Activated naive CD8-positive, alpha-beta T cell treated with anti-CD3 and anti-CD28 coated beads, Interleukin-2, amount 10 ng/mL, durations not matched to agents 7 days and 5 days (primary cell): ENCODE data around the gene TRUB1. TPM values are rescaled to one million over a fixed set of nuclear protein-coding genes. Genes with fewer than 3 reads are reported as not detected.
A peak's percentile ranks its signal among the peaks of the same experiment; 100 is the strongest.
"Not testable (repeated sequence)": the region's sequence is repeated elsewhere in the genome, so short reads cannot be mapped to it uniquely, and the experiment has no call there.

Experiments
- ATAC-seq: fragments of 150-1000 bp; cut with Tn5 transposase; one replicate; pipeline ENCODE4 v1.10.0; 2021; ENCODE audit warnings: low read depth, moderate library complexity
- POLR2A ChIA-PET: fragments of 350-600 bp; sonication (Branson Sonifier 250); formaldehyde crosslinking; loops from one replicate; lab custom pipeline; 2021; ENCODE audit warnings: antibody characterized with exemption; lab: Charles Lee
- DNase-seq: peaks from one replicate; pipeline ENCODE4 v3.0.0; 2021
- H3K27ac Mint-ChIP-seq: one replicate; pipeline ENCODE4 v1.8.0; 2022; ENCODE audit warnings: mild to moderate bottlenecking, mixed read lengths
- H3K27me3 Mint-ChIP-seq: one replicate; pipeline ENCODE4 v1.8.0; 2022; ENCODE audit warnings: mild to moderate bottlenecking, moderate library complexity, mixed read lengths
- H3K36me3 Mint-ChIP-seq: one replicate; pipeline ENCODE4 v1.8.0; 2021; ENCODE audit warnings: mild to moderate bottlenecking, mixed read lengths
- H3K4me1 Mint-ChIP-seq: one replicate; pipeline ENCODE4 v1.8.0; 2021; ENCODE audit warnings: mixed read lengths
- H3K4me3 Mint-ChIP-seq: one replicate; pipeline ENCODE4 v1.8.0; 2022; ENCODE audit warnings: mild to moderate bottlenecking, moderate library complexity, mixed read lengths
- H3K9me3 Mint-ChIP-seq: one replicate; pipeline ENCODE4 v1.8.0; 2021; ENCODE audit warnings: mixed read lengths
- total RNA-seq, 2 experiments: library from RNA; stranded (reverse); gene quantifications; one replicate each; pipeline ENCODE4 v1.2.3, GENCODE V29; 2021

Gene TRUB1
- total RNA-seq, 2 experiments from 2014 or later: 12.3 to 14.4 TPM

DNA sequence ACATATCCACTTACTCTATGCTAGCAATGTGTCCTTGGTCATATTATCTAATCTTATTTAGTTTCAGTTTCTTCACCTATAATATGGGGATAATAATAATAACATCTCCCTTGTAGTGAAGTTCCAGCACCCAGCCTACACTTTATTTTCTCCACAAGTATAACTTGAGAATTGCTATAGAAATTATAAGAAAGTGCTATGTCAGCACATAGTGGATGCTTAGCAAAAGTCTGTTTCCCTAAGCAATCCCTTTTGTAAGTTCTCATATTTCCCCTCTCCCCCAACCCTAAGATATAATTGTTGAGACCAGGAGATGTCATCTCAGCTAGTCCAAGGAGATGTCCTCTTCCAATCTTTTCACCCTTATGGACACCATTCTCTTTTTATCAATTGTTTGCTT lies 5.8 kb upstream of the TRUB1 start:
- Mint-ChIP-seq H3K9me3 (peaks cover 2% of the 10 kb centered on the region), H3K4me3 (no peak overlapping the region), H3K4me1 (peaks cover 2% of the 10 kb centered on the region), H3K27ac (no peak overlapping the region), H3K27me3 (peaks cover 3% of the 10 kb centered on the region), H3K36me3 (no peaks in the 10 kb centered on the region)
- POLR2A ChIA-PET: interaction anchor here (0.6 kb wide), 1 partner anchor 789 kb away, joined by 3 read pairs; no protein-coding TSS in a partner anchor
- ATAC-seq (no peak), DNase-seq (no peak)

GRCh38 chr10:114932945-114933344 lies 5.0 kb upstream of the TRUB1 start:
- no peak for DNase-seq
- peaks cover 3% of the 10 kb centered on the region for H3K27me3 Mint-ChIP-seq
- peaks cover 2% of the 10 kb centered on the region for H3K4me1 Mint-ChIP-seq
- ATAC-seq: no peak
- no peaks in the 10 kb centered on the region for H3K36me3 Mint-ChIP-seq
- peaks cover 2% of the 10 kb centered on the region for H3K9me3 Mint-ChIP-seq
- POLR2A ChIA-PET: interaction anchor here (0.6 kb wide), 1 partner anchor 790 kb away, joined by 3 read pairs; no protein-coding TSS in a partner anchor
- no peak overlapping the region for H3K27ac Mint-ChIP-seq
- no peak overlapping the region for H3K4me3 Mint-ChIP-seq

- POLR2A ChIA-PET: no interaction called here
- Mint-ChIP-seq H3K9me3 (peaks cover 2% of the 10 kb centered on the region), H3K36me3 (no peaks in the 10 kb centered on the region), H3K4me3 (no peak overlapping the region), H3K27ac (no peak overlapping the region), H3K4me1 (peaks cover 2% of the 10 kb centered on the region), H3K27me3 (peaks cover 3% of the 10 kb centered on the region)
- DNase-seq (no peak), ATAC-seq (no peak)
These were observed 4.4 kb upstream of the TRUB1 start for GRCh38 chr10:114933588-114933987.

- H3K4me3 Mint-ChIP-seq, ATAC-seq, H3K9me3 Mint-ChIP-seq, POLR2A ChIA-PET, H3K27ac Mint-ChIP-seq, H3K36me3 Mint-ChIP-seq, DNase-seq, H3K4me1 Mint-ChIP-seq, H3K27me3 Mint-ChIP-seq: not testable (repeated sequence)
These were observed 4.0 kb upstream of the TRUB1 start for GRCh38 chr10:114933995-114934394.

GRCh38 chr10:114938856-114939193 lies 830 bp downstream of the TRUB1 start:
- H3K36me3 Mint-ChIP-seq: peaks cover 6% of the 10 kb centered on the region
- H3K27ac Mint-ChIP-seq: peak overlapping the region; percentile 91
- POLR2A ChIA-PET: no interaction called here
- ATAC-seq: no peak
- H3K27me3 Mint-ChIP-seq: no peaks in the 10 kb centered on the region
- H3K9me3 Mint-ChIP-seq: no peaks in the 10 kb centered on the region
- H3K4me1 Mint-ChIP-seq: peaks cover 17% of the 10 kb centered on the region
- DNase-seq: no peak
- peak overlapping the region; percentile 88 for H3K4me3 Mint-ChIP-seq

- H3K4me1 Mint-ChIP-seq: peaks cover 17% of the 10 kb centered on the region
These were observed 2.7 kb downstream of the TRUB1 start for GRCh38 chr10:114940735-114941134.

DNA sequence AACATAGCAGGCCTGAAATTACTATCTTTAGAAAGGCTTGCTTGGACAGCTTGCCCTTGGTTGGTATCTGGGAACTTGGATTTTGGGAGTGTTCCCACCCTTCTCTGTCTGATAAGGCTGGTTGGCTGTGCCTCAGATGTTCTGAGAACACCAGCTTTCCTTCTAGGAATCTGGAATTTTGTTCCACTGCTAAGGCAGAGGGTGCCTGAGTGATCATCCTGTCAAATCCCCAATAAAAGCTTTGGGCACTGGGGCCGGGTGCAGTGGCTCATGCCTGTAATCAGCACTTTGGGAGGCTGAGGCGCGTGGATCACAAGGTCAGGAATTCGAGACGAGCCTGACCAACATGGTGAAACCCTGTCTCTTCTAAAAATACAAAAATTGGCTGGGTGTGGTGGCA lies 5.0 kb downstream of the TRUB1 start:
- Mint-ChIP-seq H3K4me1 (peaks cover 17% of the 10 kb centered on the region), H3K9me3 (no peaks in the 10 kb centered on the region), H3K27me3 (no peaks in the 10 kb centered on the region), H3K4me3 (no peak overlapping the region), H3K36me3 (peaks cover 8% of the 10 kb centered on the region), H3K27ac (no peak overlapping the region)
- no peak for DNase-seq
- no peak for ATAC-seq
- POLR2A ChIA-PET: no interaction called here

More at GRCh38 chr10:114940735-114941134, 2.7 kb downstream of the TRUB1 start:
- no peak for DNase-seq
- ATAC-seq: no peak
- H3K9me3 Mint-ChIP-seq: no peaks in the 10 kb centered on the region
- H3K4me3 Mint-ChIP-seq: no peak overlapping the region
- POLR2A ChIA-PET: no interaction called here
- no peak overlapping the region for H3K27ac Mint-ChIP-seq
- no peaks in the 10 kb centered on the region for H3K27me3 Mint-ChIP-seq
- H3K36me3 Mint-ChIP-seq: peaks cover 6% of the 10 kb centered on the region

DNA sequence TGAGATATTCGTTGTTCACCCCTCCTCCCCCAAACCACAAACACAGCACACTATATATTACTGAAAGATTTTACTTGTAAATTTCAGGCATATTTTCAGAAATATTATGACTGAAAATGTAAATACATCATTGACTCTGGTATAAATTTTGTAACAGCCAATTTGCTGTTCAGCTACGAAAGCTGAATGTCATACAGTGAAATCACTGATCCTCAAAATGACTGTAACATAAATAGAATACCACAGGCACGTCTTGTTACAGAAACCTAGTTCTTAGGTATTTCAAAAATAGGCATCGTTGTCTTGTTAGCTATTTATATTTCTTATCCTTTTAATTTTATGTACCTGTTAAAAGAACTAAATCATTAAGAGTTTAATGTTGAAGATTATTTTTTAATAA lies 15.1 kb downstream of the TRUB1 start:
- Mint-ChIP-seq H3K4me1 (peaks cover 10% of the 10 kb centered on the region), H3K27ac (no peak overlapping the region), H3K9me3 (no peaks in the 10 kb centered on the region), H3K4me3 (no peak overlapping the region), H3K36me3 (peaks cover 32% of the 10 kb centered on the region), H3K27me3 (no peaks in the 10 kb centered on the region)
- POLR2A ChIA-PET: no interaction called here
- no peak for DNase-seq
- no peak for ATAC-seq

DNA sequence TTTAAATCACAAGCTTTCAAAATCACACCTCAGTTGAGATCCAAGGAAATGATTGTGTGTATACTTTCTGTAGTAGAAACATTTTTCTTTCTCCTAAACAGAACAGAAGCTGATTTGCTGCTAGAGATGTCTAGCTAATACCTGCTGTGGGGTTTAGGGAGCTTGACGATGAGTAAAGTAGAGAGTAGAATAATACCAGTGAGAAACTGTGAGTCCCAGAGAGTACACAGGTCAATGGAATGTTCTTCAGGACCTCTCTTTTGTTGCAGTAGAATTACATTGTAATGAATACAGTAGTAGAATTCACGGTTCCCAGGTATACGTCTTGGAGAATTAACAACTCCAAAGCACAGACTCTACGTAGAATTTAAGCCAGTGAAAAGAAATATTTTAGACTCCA lies 18.0 kb downstream of the TRUB1 start:
- H3K4me1 Mint-ChIP-seq: peaks cover 7% of the 10 kb centered on the region
- no peak for ATAC-seq
- H3K9me3 Mint-ChIP-seq: no peaks in the 10 kb centered on the region
- no peak overlapping the region for H3K4me3 Mint-ChIP-seq
- no peaks in the 10 kb centered on the region for H3K27me3 Mint-ChIP-seq
- H3K27ac Mint-ChIP-seq: no peak overlapping the region
- no peak for DNase-seq
- POLR2A ChIA-PET: no interaction called here
- peaks cover 23% of the 10 kb centered on the region for H3K36me3 Mint-ChIP-seq

GRCh38 chr10:114956466-114956865 lies 18.5 kb downstream of the TRUB1 start:
- H3K27ac Mint-ChIP-seq: no peak overlapping the region
- DNase-seq: no peak
- H3K9me3 Mint-ChIP-seq: no peaks in the 10 kb centered on the region
- peaks cover 7% of the 10 kb centered on the region for H3K4me1 Mint-ChIP-seq
- POLR2A ChIA-PET: no interaction called here
- peaks cover 27% of the 10 kb centered on the region for H3K36me3 Mint-ChIP-seq
- no peak for ATAC-seq
- no peaks in the 10 kb centered on the region for H3K27me3 Mint-ChIP-seq
- no peak overlapping the region for H3K4me3 Mint-ChIP-seq

- POLR2A ChIA-PET: no interaction called here
- H3K27me3 Mint-ChIP-seq: no peaks in the 10 kb centered on the region
- no peaks in the 10 kb centered on the region for H3K9me3 Mint-ChIP-seq
- peaks cover 26% of the 10 kb centered on the region for H3K36me3 Mint-ChIP-seq
- H3K4me3 Mint-ChIP-seq: no peak overlapping the region
- no peak for DNase-seq
- H3K27ac Mint-ChIP-seq: no peak overlapping the region
- H3K4me1 Mint-ChIP-seq: peaks cover 7% of the 10 kb centered on the region
- ATAC-seq: no peak
These were observed 19.1 kb downstream of the TRUB1 start for GRCh38 chr10:114957122-114957521.

- POLR2A ChIA-PET: no interaction called here
- H3K27ac Mint-ChIP-seq: no peak overlapping the region
- no peak overlapping the region for H3K4me3 Mint-ChIP-seq
- peaks cover 28% of the 10 kb centered on the region for H3K36me3 Mint-ChIP-seq
- H3K4me1 Mint-ChIP-seq: peaks cover 7% of the 10 kb centered on the region
- no peaks in the 10 kb centered on the region for H3K9me3 Mint-ChIP-seq
- DNase-seq: no peak
- ATAC-seq: no peak
- no peaks in the 10 kb centered on the region for H3K27me3 Mint-ChIP-seq
These were observed 19.7 kb downstream of the TRUB1 start for GRCh38 chr10:114957673-114958072.

GRCh38 chr10:114962441-114962840 lies 24.4 kb downstream of the TRUB1 start:
- Mint-ChIP-seq H3K27ac (no peak overlapping the region), H3K36me3 (peaks cover 32% of the 10 kb centered on the region), H3K9me3 (no peaks in the 10 kb centered on the region), H3K4me1 (peaks cover 4% of the 10 kb centered on the region), H3K27me3 (no peaks in the 10 kb centered on the region), H3K4me3 (no peak overlapping the region)
- ATAC-seq (no peak), DNase-seq (no peak)
- POLR2A ChIA-PET: no interaction called here

GRCh38 chr10:114963908-114964307 lies 25.9 kb downstream of the TRUB1 start:
- DNase-seq (no peak), ATAC-seq (no peak)
- H3K36me3 Mint-ChIP-seq: peaks cover 36% of the 10 kb centered on the region

GRCh38 chr10:114967071-114967470 lies 29.1 kb downstream of the TRUB1 start:
- DNase-seq (no peak), ATAC-seq (no peak)
- H3K9me3 Mint-ChIP-seq: no peaks in the 10 kb centered on the region
- no peak overlapping the region for H3K4me3 Mint-ChIP-seq
- POLR2A ChIA-PET: no interaction called here
- H3K4me1 Mint-ChIP-seq: peaks cover 15% of the 10 kb centered on the region
- no peak overlapping the region for H3K27ac Mint-ChIP-seq
- H3K36me3 Mint-ChIP-seq: peaks cover 34% of the 10 kb centered on the region
- no peaks in the 10 kb centered on the region for H3K27me3 Mint-ChIP-seq

More at GRCh38 chr10:114963908-114964307, 25.9 kb downstream of the TRUB1 start:
- POLR2A ChIA-PET: no interaction called here
- Mint-ChIP-seq H3K27me3 (no peaks in the 10 kb centered on the region), H3K27ac (no peak overlapping the region), H3K9me3 (no peaks in the 10 kb centered on the region), H3K4me3 (no peak overlapping the region), H3K4me1 (peaks cover 8% of the 10 kb centered on the region)
